Colon (tissue), 2 donors: ENCODE measurements around the gene QSOX2.

Experiments
- FAIRE-seq: peaks from 2 replicates; lab custom pipeline; 2012; peaks lifted over from hg19 to GRCh38; lab: Jason Lieb, UNC
- donor health status: control.
- donor health status: control.

The QSOX2 gene

GRCh38 chr9:136245219-136246150, at the start of gene QSOX2:
TSS of gene QSOX2 (minus strand) at chr9:136245812. CDS start at chr9:136245803, 9 bp downstream.
- FAIRE-seq: no peak

GRCh38 chr9:136295055-136295454, 49.4 kb upstream of the QSOX2 start:
- no peak for FAIRE-seq

GRCh38 chr9:136294437-136294836, 48.8 kb upstream of the QSOX2 start:
- no peak for FAIRE-seq

- no peak for FAIRE-seq
Observed at GRCh38 chr9:136293476-136294077, 48.0 kb upstream of the QSOX2 start.

- no peak for FAIRE-seq
Observed at GRCh38 chr9:136292591-136293448, 47.2 kb upstream of the QSOX2 start.

GRCh38 chr9:136292026-136292538, 46.5 kb upstream of the QSOX2 start:
- FAIRE-seq: no peak

GRCh38 chr9:136291306-136292025, 45.9 kb upstream of the QSOX2 start:
- no peak for FAIRE-seq

- FAIRE-seq: no peak
Observed at GRCh38 chr9:136290508-136291000, 44.9 kb upstream of the QSOX2 start.

GRCh38 chr9:136289651-136290507, 44.3 kb upstream of the QSOX2 start:
- FAIRE-seq: no peak

- FAIRE-seq: no peak
Observed at GRCh38 chr9:136287960-136288753, 42.5 kb upstream of the QSOX2 start.

GRCh38 chr9:136286987-136287379, 41.4 kb upstream of the QSOX2 start:
- no peak for FAIRE-seq

- no peak for FAIRE-seq
Observed at GRCh38 chr9:136286359-136286986, 40.9 kb upstream of the QSOX2 start.

- FAIRE-seq: no peak
Observed at GRCh38 chr9:136285501-136286358, 40.1 kb upstream of the QSOX2 start.

GRCh38 chr9:136284951-136285350, 39.3 kb upstream of the QSOX2 start:
- FAIRE-seq: no peak

- FAIRE-seq: no peak
Observed at GRCh38 chr9:136284311-136284710, 38.7 kb upstream of the QSOX2 start.

GRCh38 chr9:136283291-136284235, 38.0 kb upstream of the QSOX2 start:
- no peak for FAIRE-seq

GRCh38 chr9:136282272-136282861, 36.8 kb upstream of the QSOX2 start:
- no peak for FAIRE-seq
